Stimulated activated CD4-positive, alpha-beta T cell treated with anti-CD3 and anti-CD28 coated beads, Interleukin-4, amount 100 ng/mL, for 4 hours (primary cell): ENCODE data around the gene ACP4.
A peak's percentile ranks its signal among the peaks of the same experiment; 100 is the strongest.
"Not testable (repeated sequence)": the region's sequence is repeated elsewhere in the genome, so short reads cannot be mapped to it uniquely, and the experiment has no call there.

Source experiments
- DNase-seq, 2 experiments: peaks; one replicate each; pipeline ENCODE4 v3.0.0-alpha.2; 2020

Gene ACP4

GRCh38 chr19:50777830-50778303 is 12.3 kb upstream of the ACP4 start:
- DNase-seq = no peak

GRCh38 chr19:50778906-50779430 is 11.2 kb upstream of the ACP4 start:
- no peak for DNase-seq

- no peak for DNase-seq
Observed at GRCh38 chr19:50779504-50780457, 10.4 kb upstream of the ACP4 start.

GRCh38 chr19:50780753-50781435 is 9.3 kb upstream of the ACP4 start:
- no peak for DNase-seq

- DNase-seq = not testable (repeated sequence)
Observed at GRCh38 chr19:50783848-50784152, 6.4 kb upstream of the ACP4 start.

GRCh38 chr19:50784710-50785109 is 5.5 kb upstream of the ACP4 start:
- DNase-seq = no peak

- no peak for DNase-seq
Observed at GRCh38 chr19:50785329-50785728, 4.9 kb upstream of the ACP4 start.

GRCh38 chr19:50790922-50791467 is 780 bp downstream of the ACP4 start:
- DNase-seq = no peak

GRCh38 chr19:50791594-50792271 is 1.5 kb downstream of the ACP4 start:
- no peak for DNase-seq

- no peak for DNase-seq
Observed at GRCh38 chr19:50792272-50793250, 2.3 kb downstream of the ACP4 start.

GRCh38 chr19:50793558-50794065 is 3.4 kb downstream of the ACP4 start:
- DNase-seq = no peak

- no peak for DNase-seq
Observed at GRCh38 chr19:50794074-50794875, 4.1 kb downstream of the ACP4 start.

- DNase-seq = peak in 1 of 2 experiments; percentile 45
Observed at GRCh38 chr19:50794876-50795663, 4.9 kb downstream of the ACP4 start.

- DNase-seq = no peak
Observed at GRCh38 chr19:50795664-50796073, 5.5 kb downstream of the ACP4 start.

GRCh38 chr19:50796128-50796633 is 6.0 kb downstream of the ACP4 start:
- DNase-seq = peak in 1 of 2 experiments; percentile 23

GRCh38 chr19:50796634-50797428 is 6.6 kb downstream of the ACP4 start:
- DNase-seq = no peak

- DNase-seq = no peak
Observed at GRCh38 chr19:50797429-50797780, 7.2 kb downstream of the ACP4 start.

GRCh38 chr19:50797781-50798658 is 7.8 kb downstream of the ACP4 start:
- DNase-seq = no peak
